Stomach (tissue), 4 donors: ENCODE data around the gene CRYBA2.

ENCODE experiments used
- EP300 ChIP-seq: sonication (generic); formaldehyde crosslinking; IDR thresholded peaks from one replicate; pipeline ENCODE4 v1.6.1; 2017; ENCODE audit warnings: antibody characterized with exemption
- POLR2A ChIP-seq, 4 donors: fragments of 450-650 bp; IDR thresholded peaks; one replicate each; pipeline ENCODE4 v1.6.1; 2016; ENCODE audit warnings: antibody characterized with exemption in 4 of 4, control low read depth in 2 of 4, mild to moderate bottlenecking in 1 of 4, moderate library complexity in 1 of 4
- POLR2AphosphoS5 ChIP-seq, 3 donors: sonication (generic); formaldehyde crosslinking; IDR thresholded peaks; one replicate each; pipeline ENCODE4 v1.6.1; 2016; ENCODE audit warnings: antibody characterized with exemption in 3 of 3
- TF ChIP-seq, protein P1 (sequence below), 7 experiments: fragments of 450-650 bp in 4 of 7; fragments of 200-600 bp in 3 of 7; sonication (generic) in 3 of 7; IDR thresholded peaks; one replicate each; pipeline ENCODE4 v1.5.1; 2016 to 2019; ENCODE audit warnings: antibody characterized with exemption in 7 of 7, control low read depth in 2 of 7, mild to moderate bottlenecking in 1 of 7

DNA sequence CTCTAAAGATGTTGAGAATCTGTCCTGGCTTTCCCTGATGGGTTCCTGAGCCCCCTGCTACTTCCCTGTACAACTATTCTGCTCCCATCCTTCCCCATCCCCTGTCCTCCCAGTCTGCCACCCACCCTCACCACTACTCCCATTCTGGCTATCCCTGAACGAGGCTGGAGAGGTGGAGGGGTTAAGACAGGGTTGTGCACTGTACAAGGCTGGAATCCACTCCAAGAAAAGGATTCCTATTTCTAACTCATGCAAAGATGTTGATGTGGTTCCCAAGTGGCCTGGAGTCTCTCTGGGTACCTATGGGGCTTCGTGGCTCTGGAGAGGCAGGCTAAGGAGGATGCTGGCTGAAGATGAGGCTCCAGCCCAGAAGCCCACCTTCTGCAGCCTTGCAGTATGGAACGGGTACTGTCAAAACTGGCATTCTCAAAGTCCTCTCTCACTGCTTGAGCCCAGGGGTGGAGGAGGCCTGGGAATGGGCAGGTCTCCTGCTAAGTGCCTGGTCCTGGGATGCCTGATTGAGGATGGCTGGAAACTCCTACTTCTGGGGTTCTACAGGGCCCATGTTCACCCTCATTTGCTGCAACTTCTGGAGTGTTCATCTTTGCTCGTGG lies 7.0 kb downstream of the CRYBA2 start:
- TF ChIP-seq POLR2A (IDR thresholded peaks at IDR 0.05) (no peak), POLR2AphosphoS5 (IDR thresholded peaks at IDR 0.05) (no peak), EP300 (no peak)
- TF ChIP-seq, protein P1, sequence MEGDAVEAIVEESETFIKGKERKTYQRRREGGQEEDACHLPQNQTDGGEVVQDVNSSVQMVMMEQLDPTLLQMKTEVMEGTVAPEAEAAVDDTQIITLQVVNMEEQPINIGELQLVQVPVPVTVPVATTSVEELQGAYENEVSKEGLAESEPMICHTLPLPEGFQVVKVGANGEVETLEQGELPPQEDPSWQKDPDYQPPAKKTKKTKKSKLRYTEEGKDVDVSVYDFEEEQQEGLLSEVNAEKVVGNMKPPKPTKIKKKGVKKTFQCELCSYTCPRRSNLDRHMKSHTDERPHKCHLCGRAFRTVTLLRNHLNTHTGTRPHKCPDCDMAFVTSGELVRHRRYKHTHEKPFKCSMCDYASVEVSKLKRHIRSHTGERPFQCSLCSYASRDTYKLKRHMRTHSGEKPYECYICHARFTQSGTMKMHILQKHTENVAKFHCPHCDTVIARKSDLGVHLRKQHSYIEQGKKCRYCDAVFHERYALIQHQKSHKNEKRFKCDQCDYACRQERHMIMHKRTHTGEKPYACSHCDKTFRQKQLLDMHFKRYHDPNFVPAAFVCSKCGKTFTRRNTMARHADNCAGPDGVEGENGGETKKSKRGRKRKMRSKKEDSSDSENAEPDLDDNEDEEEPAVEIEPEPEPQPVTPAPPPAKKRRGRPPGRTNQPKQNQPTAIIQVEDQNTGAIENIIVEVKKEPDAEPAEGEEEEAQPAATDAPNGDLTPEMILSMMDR (IDR thresholded peaks at IDR 0.05), result no peak
